ENCODE measurements around the gene PGLYRP3.

DNA sequence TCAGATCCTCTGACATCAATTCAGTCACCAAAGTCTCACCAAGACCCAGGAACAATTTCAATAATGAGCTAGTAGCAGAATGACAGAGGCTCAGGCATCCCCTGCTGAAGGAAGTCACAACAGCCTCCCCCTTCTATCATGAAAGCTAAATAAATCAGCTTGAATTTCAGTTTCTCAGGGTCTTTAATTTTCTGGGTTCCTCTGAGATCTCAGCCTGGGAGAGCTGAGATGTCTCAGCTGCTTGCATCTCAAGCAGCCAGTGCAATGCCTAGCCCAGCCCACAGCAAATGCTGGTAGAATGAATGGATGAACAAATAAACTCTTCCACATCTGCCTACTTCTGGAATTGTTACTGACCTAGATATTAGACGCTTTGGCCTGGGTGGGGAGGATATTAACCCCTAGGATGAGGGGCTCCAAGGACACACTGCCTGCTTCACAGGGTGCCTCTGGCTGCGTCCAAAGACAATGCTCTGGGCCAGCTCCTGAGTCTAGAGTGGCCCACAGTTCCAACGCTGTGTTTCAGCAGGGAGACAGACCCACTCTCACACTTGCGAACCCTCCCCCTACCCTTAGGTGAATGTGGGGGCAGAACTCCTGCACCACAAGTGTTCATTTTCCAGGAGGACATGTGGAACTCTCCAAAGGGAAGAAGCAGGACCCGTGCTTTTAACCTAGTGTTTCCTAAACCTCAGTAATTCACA is 64.4 kb downstream of the PGLYRP3 start:
- TF ChIP-seq RB1 (IDR thresholded peaks at IDR 0.05; ENCODE audit: low read depth) = no peak
- no peak for TF ChIP-seq TCF7 (IDR thresholded peaks at IDR 0.05; ENCODE audit: borderline replicate concordance)
- TF ChIP-seq BRCA1 (IDR thresholded peaks at IDR 0.05) = no peak
- TF ChIP-seq BRCA1 (CRISPR knock-in tag; IDR thresholded peaks at IDR 0.05) = no peak
- no peak for TF ChIP-seq HNRNPK (IDR thresholded peaks at IDR 0.05; ENCODE audit: low read depth, low read length, poor library complexity, severe bottlenecking)
- TF ChIP-seq ZNF197 (CRISPR knock-in tag; IDR thresholded peaks at IDR 0.05; ENCODE audit: low read depth) = no peak
- no peak for TF ChIP-seq BCL6 (CRISPR knock-in tag; IDR thresholded peaks at IDR 0.05)
- TF ChIP-seq, protein P1, sequence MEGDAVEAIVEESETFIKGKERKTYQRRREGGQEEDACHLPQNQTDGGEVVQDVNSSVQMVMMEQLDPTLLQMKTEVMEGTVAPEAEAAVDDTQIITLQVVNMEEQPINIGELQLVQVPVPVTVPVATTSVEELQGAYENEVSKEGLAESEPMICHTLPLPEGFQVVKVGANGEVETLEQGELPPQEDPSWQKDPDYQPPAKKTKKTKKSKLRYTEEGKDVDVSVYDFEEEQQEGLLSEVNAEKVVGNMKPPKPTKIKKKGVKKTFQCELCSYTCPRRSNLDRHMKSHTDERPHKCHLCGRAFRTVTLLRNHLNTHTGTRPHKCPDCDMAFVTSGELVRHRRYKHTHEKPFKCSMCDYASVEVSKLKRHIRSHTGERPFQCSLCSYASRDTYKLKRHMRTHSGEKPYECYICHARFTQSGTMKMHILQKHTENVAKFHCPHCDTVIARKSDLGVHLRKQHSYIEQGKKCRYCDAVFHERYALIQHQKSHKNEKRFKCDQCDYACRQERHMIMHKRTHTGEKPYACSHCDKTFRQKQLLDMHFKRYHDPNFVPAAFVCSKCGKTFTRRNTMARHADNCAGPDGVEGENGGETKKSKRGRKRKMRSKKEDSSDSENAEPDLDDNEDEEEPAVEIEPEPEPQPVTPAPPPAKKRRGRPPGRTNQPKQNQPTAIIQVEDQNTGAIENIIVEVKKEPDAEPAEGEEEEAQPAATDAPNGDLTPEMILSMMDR (IDR thresholded peaks at IDR 0.05 in 2 of 3, conservative IDR thresholded peaks at IDR 0.05 in 1 of 3; ENCODE audit: insufficient read depth in 2 of 3, low read depth in 1 of 3, low read length in 3 of 3) = no peak
- no peak for TF ChIP-seq ZBTB8A (IDR thresholded peaks at IDR 0.05; ENCODE audit: partially characterized antibody)
- TF ChIP-seq CBX8 (IDR thresholded peaks at IDR 0.05; ENCODE audit: borderline replicate concordance, extremely low read depth, low read depth, low read length, poor library complexity, severe bottlenecking) = no peak
- no peak for TF ChIP-seq POLR2A (conservative IDR thresholded peaks at IDR 0.05)
- TF ChIP-seq, protein P2, sequence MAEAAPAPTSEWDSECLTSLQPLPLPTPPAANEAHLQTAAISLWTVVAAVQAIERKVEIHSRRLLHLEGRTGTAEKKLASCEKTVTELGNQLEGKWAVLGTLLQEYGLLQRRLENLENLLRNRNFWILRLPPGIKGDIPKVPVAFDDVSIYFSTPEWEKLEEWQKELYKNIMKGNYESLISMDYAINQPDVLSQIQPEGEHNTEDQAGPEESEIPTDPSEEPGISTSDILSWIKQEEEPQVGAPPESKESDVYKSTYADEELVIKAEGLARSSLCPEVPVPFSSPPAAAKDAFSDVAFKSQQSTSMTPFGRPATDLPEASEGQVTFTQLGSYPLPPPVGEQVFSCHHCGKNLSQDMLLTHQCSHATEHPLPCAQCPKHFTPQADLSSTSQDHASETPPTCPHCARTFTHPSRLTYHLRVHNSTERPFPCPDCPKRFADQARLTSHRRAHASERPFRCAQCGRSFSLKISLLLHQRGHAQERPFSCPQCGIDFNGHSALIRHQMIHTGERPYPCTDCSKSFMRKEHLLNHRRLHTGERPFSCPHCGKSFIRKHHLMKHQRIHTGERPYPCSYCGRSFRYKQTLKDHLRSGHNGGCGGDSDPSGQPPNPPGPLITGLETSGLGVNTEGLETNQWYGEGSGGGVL (CRISPR knock-in tag; IDR thresholded peaks at IDR 0.05) = no peak
- TF ChIP-seq YY1 (IDR thresholded peaks at IDR 0.05; ENCODE audit: borderline replicate concordance in 1 of 3, control insufficient read depth in 1 of 3, extremely low read depth in 1 of 3, insufficient read depth in 3 of 3, insufficient read length in 1 of 3, insufficient replicate concordance in 2 of 3, low read depth in 1 of 3, low read length in 2 of 3) = no peak
- no peak for TF ChIP-seq CAMTA2 (CRISPR knock-in tag; conservative IDR thresholded peaks at IDR 0.05)

Measured in K562 (cell line).